HuH-7 (cell line): ENCODE results near the gene ATXN1.
A peak's percentile ranks its signal among the peaks of the same experiment; 100 is the strongest.

ENCODE experiments used
- DNase-seq: peaks from one replicate; pipeline ENCODE4 v3.0.0; 2011; ENCODE audit warnings: low spot score

Gene ATXN1

GRCh38 chr6:16527691-16528090 lies 233.6 kb downstream of the ATXN1 start:
- no peak for DNase-seq

GRCh38 chr6:16524380-16524707 lies 236.9 kb downstream of the ATXN1 start:
- DNase-seq = no peak

- no peak for DNase-seq
Measured at GRCh38 chr6:16523606-16524379, 237.5 kb downstream of the ATXN1 start.

GRCh38 chr6:16522937-16523336 lies 238.3 kb downstream of the ATXN1 start:
- DNase-seq = no peak

- no peak for DNase-seq
Measured at GRCh38 chr6:16521528-16521927, 239.7 kb downstream of the ATXN1 start.

- peak; percentile 18 for DNase-seq
Measured at GRCh38 chr6:16519265-16520242, 241.7 kb downstream of the ATXN1 start.

- no peak for DNase-seq
Measured at GRCh38 chr6:16518265-16518664, 243.0 kb downstream of the ATXN1 start.

- peak; percentile 26 for DNase-seq
Measured at GRCh38 chr6:16514249-16514648, 247.0 kb downstream of the ATXN1 start.

GRCh38 chr6:16512544-16513290 lies 248.5 kb downstream of the ATXN1 start:
- DNase-seq = no peak

- DNase-seq = no peak
Measured at GRCh38 chr6:16511723-16512489, 249.4 kb downstream of the ATXN1 start.

GRCh38 chr6:16511040-16511660 lies 250.1 kb downstream of the ATXN1 start:
- peak; percentile 15 for DNase-seq

GRCh38 chr6:16510245-16510644 lies 251.0 kb downstream of the ATXN1 start:
- no peak for DNase-seq

GRCh38 chr6:16508959-16509358 lies 252.3 kb downstream of the ATXN1 start:
- no peak for DNase-seq

- DNase-seq = no peak
Measured at GRCh38 chr6:16505711-16506357, 255.4 kb downstream of the ATXN1 start.

- DNase-seq = no peak
Measured at GRCh38 chr6:16504609-16505008, 256.7 kb downstream of the ATXN1 start.

- no peak for DNase-seq
Measured at GRCh38 chr6:16503970-16504415, 257.3 kb downstream of the ATXN1 start.

GRCh38 chr6:16503241-16503775 lies 258.0 kb downstream of the ATXN1 start:
- DNase-seq = no peak

GRCh38 chr6:16498957-16499356 lies 262.3 kb downstream of the ATXN1 start:
- DNase-seq = no peak

- no peak for DNase-seq
Measured at GRCh38 chr6:16498237-16498636, 263.0 kb downstream of the ATXN1 start.
